Measurements from ENCODE around the gene CPED1.

The CPED1 gene

DNA sequence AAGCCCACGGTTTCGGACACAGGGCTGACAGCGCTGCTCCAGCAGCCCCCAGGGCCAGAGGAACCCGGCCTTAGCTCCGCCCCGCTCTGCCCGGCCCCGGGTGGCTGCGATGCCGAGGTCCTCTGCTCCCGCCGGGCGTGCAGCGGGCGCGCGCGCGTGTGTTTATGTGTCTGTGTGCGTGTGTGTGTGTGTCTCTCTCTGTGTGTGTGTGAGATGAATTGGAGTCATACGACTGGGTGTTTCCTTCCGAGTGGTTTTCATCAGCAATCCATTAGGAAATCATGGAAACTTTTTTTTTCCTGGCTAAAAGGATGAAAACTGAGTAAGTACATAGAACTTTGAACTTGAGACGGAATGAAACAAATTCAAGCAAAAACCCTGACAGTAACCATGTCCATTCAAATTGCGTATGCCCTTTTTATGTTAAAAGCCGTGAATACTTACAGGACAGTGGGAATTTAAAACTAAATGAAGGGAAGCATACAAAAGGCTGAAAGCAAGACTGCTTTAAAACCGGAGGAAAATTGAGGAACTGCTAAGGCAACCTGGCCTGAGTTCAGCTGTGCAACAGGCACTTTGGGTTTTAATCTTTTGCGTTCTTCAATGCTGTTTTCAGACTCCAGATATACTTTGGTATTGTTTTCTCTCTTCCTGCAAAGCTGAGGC lies at the start of gene CPED1:
Gene CPED1 (plus strand): TSS at position 121 of the 666 bp plus-strand sequence. CDS start 911 bp downstream, outside the sequence.
- no peaks in the 10 kb centered on the region for H3K9me3 ChIP-seq (ENCODE audit: control insufficient read depth, low read length)
- H3K4me3 ChIP-seq (ENCODE audit: low read length) = peak within 1 kb of the TSS; percentile 29
- H3K9ac ChIP-seq (ENCODE audit: low read length) = peak within 1 kb of the TSS; percentile 80
- peaks cover 16% of the 10 kb centered on the region for H3K27me3 ChIP-seq (ENCODE audit: control insufficient read depth, insufficient read depth, low read length)
- H3K36me3 ChIP-seq (ENCODE audit: control insufficient read depth, insufficient read depth, low read length) = no peaks in the 10 kb centered on the region
- H3K4me1 ChIP-seq (ENCODE audit: control insufficient read depth, insufficient read depth, low read length) = peaks cover 7% of the 10 kb centered on the region

DNA sequence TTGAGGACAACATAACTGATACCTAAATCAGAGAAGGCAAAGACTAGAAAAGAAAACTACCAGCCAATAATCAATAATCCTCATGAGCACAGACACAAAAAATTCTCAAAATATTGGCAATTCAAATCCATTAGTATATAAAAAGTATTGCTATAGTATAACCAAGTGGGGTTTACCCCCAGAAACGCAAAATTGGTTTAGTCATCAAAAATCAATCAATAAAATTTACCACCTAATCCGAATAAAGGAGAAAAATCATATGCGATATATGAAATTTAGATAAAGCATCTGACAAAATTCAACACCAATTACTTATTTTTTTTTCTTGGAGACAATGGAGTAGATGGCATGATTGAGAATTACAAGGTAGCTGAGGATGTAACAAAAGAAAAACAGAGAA lies 49.2 kb upstream of the CPED1 start:
- Histone ChIP-seq H3K4me3 (ENCODE audit: low read length) (no peak overlapping the region), H3K4me1 (ENCODE audit: control insufficient read depth, insufficient read depth, low read length) (no peaks in the 10 kb centered on the region), H3K36me3 (ENCODE audit: control insufficient read depth, insufficient read depth, low read length) (no peaks in the 10 kb centered on the region), H3K9me3 (ENCODE audit: control insufficient read depth, low read length) (no peaks in the 10 kb centered on the region), H3K9ac (ENCODE audit: low read length) (no peak overlapping the region), H3K27me3 (ENCODE audit: control insufficient read depth, insufficient read depth, low read length) (no peaks in the 10 kb centered on the region)

DNA sequence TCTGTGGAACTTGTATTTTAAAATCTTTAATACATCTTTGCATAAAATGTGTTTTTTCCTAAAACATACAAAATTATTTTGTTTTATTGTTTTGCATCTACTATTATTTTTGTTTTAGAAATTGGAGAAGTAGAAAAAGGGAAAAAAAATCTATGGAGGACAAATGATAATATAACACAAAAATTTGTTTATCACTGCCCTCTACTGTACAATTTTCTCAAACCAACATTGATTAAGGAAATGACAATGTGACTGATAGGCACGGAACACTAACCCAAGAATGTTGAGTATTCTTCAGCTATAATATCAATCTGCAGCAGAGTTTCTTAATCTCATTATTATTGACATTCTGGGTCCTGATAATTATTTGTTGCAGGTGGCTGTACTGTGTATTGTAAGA lies 47.4 kb upstream of the CPED1 start:
- no peaks in the 10 kb centered on the region for H3K27me3 ChIP-seq (ENCODE audit: control insufficient read depth, insufficient read depth, low read length)
- H3K9ac ChIP-seq (ENCODE audit: low read length) = no peak overlapping the region
- no peak overlapping the region for H3K4me3 ChIP-seq (ENCODE audit: low read length)
- H3K36me3 ChIP-seq (ENCODE audit: control insufficient read depth, insufficient read depth, low read length) = no peaks in the 10 kb centered on the region
- H3K9me3 ChIP-seq (ENCODE audit: control insufficient read depth, low read length) = no peaks in the 10 kb centered on the region
- no peaks in the 10 kb centered on the region for H3K4me1 ChIP-seq (ENCODE audit: control insufficient read depth, insufficient read depth, low read length)

GRCh38 chr7:120941856-120942255 lies 46.7 kb upstream of the CPED1 start:
- Histone ChIP-seq H3K9ac (ENCODE audit: low read length) (no peak overlapping the region), H3K9me3 (ENCODE audit: control insufficient read depth, low read length) (no peaks in the 10 kb centered on the region), H3K27me3 (ENCODE audit: control insufficient read depth, insufficient read depth, low read length) (no peaks in the 10 kb centered on the region), H3K4me1 (ENCODE audit: control insufficient read depth, insufficient read depth, low read length) (no peaks in the 10 kb centered on the region), H3K4me3 (ENCODE audit: low read length) (no peak overlapping the region), H3K36me3 (ENCODE audit: control insufficient read depth, insufficient read depth, low read length) (no peaks in the 10 kb centered on the region)

GRCh38 chr7:120942861-120943260 lies 45.6 kb upstream of the CPED1 start:
- Histone ChIP-seq H3K36me3 (ENCODE audit: control insufficient read depth, insufficient read depth, low read length) (no peaks in the 10 kb centered on the region), H3K4me3 (ENCODE audit: low read length) (no peak overlapping the region), H3K4me1 (ENCODE audit: control insufficient read depth, insufficient read depth, low read length) (no peaks in the 10 kb centered on the region), H3K9ac (ENCODE audit: low read length) (no peak overlapping the region), H3K9me3 (ENCODE audit: control insufficient read depth, low read length) (no peaks in the 10 kb centered on the region), H3K27me3 (ENCODE audit: control insufficient read depth, insufficient read depth, low read length) (no peaks in the 10 kb centered on the region)

- H3K4me1 ChIP-seq (ENCODE audit: control insufficient read depth, insufficient read depth, low read length) = no peaks in the 10 kb centered on the region
- H3K9ac ChIP-seq (ENCODE audit: low read length) = no peak overlapping the region
- no peaks in the 10 kb centered on the region for H3K36me3 ChIP-seq (ENCODE audit: control insufficient read depth, insufficient read depth, low read length)
- H3K4me3 ChIP-seq (ENCODE audit: low read length) = no peak overlapping the region
- H3K9me3 ChIP-seq (ENCODE audit: control insufficient read depth, low read length) = no peaks in the 10 kb centered on the region
- H3K27me3 ChIP-seq (ENCODE audit: control insufficient read depth, insufficient read depth, low read length) = no peaks in the 10 kb centered on the region
Measured at GRCh38 chr7:120944826-120945562, 43.5 kb upstream of the CPED1 start.

GRCh38 chr7:120947980-120948379 lies 40.5 kb upstream of the CPED1 start:
- no peak overlapping the region for H3K4me3 ChIP-seq (ENCODE audit: low read length)
- H3K36me3 ChIP-seq (ENCODE audit: control insufficient read depth, insufficient read depth, low read length) = no peaks in the 10 kb centered on the region
- no peaks in the 10 kb centered on the region for H3K27me3 ChIP-seq (ENCODE audit: control insufficient read depth, insufficient read depth, low read length)
- no peaks in the 10 kb centered on the region for H3K4me1 ChIP-seq (ENCODE audit: control insufficient read depth, insufficient read depth, low read length)
- no peaks in the 10 kb centered on the region for H3K9me3 ChIP-seq (ENCODE audit: control insufficient read depth, low read length)
- no peak overlapping the region for H3K9ac ChIP-seq (ENCODE audit: low read length)

DNA sequence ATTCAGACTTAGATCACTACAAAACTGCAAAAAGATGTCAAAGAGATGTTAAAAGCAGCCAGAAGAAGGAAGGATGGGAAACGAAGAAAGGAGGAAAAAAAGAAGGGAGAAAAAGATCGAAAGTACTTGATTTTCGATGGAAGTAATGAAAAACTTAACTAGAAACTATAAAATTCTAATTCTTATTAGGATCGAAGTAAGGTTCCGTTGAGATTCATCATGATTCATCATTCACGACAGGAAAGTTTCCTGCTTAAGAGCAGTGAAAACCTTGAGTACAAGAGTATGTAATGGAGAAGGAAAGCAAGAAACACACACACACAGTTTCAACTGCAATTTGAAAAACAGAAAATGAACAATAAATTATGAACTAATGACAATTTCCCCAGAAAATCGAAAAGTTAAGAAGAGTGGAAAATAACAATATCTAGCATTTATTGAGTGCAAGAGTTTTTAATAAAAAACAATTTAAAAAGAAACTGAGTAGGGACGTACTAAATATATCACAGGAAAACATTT lies 39.1 kb upstream of the CPED1 start:
- H3K9ac ChIP-seq (ENCODE audit: low read length) = peak overlapping the region; percentile 32
- no peaks in the 10 kb centered on the region for H3K9me3 ChIP-seq (ENCODE audit: control insufficient read depth, low read length)
- H3K36me3 ChIP-seq (ENCODE audit: control insufficient read depth, insufficient read depth, low read length) = peaks cover 5% of the 10 kb centered on the region
- H3K4me3 ChIP-seq (ENCODE audit: low read length) = peak overlapping the region; percentile 26
- H3K27me3 ChIP-seq (ENCODE audit: control insufficient read depth, insufficient read depth, low read length) = no peaks in the 10 kb centered on the region
- no peaks in the 10 kb centered on the region for H3K4me1 ChIP-seq (ENCODE audit: control insufficient read depth, insufficient read depth, low read length)

DNA sequence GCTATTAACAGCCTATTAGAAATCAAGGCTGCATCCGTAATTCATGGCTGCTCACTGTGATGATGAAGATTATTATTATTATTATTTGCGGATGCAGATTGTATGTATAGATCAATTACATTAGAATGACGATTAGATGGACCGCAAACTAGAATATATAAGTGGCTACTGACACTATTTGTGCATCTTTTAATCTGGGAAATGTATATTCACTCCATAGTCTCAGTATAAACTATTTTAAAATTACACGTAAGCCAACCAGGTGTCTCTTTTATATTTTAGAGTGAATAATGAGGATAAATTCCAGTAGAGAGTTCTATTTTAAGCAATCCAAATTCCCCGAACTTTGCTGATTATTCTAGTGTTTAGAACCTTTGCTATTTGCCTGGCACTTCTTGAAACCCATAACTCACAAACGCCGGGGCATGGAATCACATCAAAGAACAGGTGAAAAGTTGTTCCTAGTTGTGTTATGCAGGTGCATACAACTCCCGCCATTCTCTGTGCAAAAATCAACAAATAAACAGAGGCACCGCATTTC lies 38.4 kb upstream of the CPED1 start:
- Histone ChIP-seq H3K36me3 (ENCODE audit: control insufficient read depth, insufficient read depth, low read length) (peaks cover 5% of the 10 kb centered on the region), H3K27me3 (ENCODE audit: control insufficient read depth, insufficient read depth, low read length) (no peaks in the 10 kb centered on the region), H3K9me3 (ENCODE audit: control insufficient read depth, low read length) (no peaks in the 10 kb centered on the region), H3K4me1 (ENCODE audit: control insufficient read depth, insufficient read depth, low read length) (no peaks in the 10 kb centered on the region), H3K9ac (ENCODE audit: low read length) (peak overlapping the region; percentile 32), H3K4me3 (ENCODE audit: low read length) (peak overlapping the region; percentile 26)

DNA sequence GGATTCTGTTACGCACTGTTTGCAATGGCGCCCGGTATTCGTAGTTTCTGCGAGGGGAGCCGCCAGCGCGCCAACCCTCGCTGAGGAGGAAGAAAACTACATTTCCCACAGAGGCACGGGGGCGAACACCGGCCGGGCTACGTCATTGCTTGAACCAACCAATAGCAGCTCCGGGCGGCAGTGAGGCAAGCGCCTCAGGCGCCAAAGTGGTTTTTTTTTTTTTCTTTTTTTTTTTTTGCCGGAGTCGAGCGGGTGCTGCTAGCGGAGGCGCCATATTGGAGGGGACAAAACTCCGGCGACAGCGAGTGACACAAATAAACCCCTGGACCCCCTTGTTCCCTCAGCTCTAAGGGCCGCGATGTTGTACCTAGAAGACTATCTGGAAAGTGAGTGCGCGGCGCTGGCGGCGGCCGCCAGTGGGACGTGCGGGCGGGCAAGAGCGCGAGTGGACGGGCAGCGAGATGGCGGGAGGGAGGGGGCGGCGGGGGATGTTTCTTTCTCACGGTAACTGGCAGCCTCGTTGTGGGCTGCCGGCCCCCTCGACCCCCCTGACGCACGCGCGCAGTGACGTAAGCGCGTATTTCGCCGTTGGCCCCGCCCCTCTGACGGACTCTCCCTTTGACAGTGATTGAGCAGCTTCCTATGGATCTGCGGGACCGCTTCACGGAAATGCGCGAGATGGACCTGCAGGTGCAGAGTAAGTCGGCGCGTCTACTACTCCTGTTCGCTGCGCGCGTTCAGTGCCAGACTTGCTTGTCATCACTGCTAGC lies 37.8 kb upstream of the CPED1 start, which contains the start of gene ING3:
Gene ING3 (plus strand): TSS at position 239 of the 770 bp plus-strand sequence. CDS start 120 bp downstream, at position 359.
- H3K9me3 ChIP-seq (ENCODE audit: control insufficient read depth, low read length) = no peaks in the 10 kb centered on the region
- peak within 1 kb of the TSS; percentile 58 for H3K4me3 ChIP-seq (ENCODE audit: low read length)

DNA sequence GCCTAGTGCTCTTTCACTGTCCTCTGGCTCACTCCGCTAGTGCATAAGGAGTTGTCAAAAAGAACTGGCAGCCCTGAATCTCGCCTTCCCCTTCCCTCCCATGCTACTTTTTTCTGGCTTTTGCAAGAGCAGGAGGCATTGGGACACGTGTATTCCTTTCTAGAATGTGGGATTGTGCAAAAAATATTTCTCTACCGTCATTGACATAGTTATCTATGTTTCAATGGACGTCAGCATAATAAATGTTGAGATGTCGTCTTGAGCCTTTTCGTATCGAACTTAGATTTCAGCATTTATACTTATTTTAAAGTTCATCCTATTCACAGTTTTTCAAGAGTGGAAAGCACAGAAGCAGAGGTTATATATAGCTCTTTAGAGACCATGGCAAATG lies 37.2 kb upstream of the CPED1 start:
- H3K4me1 ChIP-seq (ENCODE audit: control insufficient read depth, insufficient read depth, low read length) = no peaks in the 10 kb centered on the region
- peaks cover 5% of the 10 kb centered on the region for H3K36me3 ChIP-seq (ENCODE audit: control insufficient read depth, insufficient read depth, low read length)
- H3K27me3 ChIP-seq (ENCODE audit: control insufficient read depth, insufficient read depth, low read length) = no peaks in the 10 kb centered on the region
- H3K4me3 ChIP-seq (ENCODE audit: low read length) = peak overlapping the region; percentile 58
- H3K9ac ChIP-seq (ENCODE audit: low read length) = peak overlapping the region; percentile 85
- H3K9me3 ChIP-seq (ENCODE audit: control insufficient read depth, low read length) = no peaks in the 10 kb centered on the region

More for the DNA sequence above, 37.8 kb upstream of the CPED1 start, which contains the start of gene ING3:
- H3K27me3 ChIP-seq (ENCODE audit: control insufficient read depth, insufficient read depth, low read length) = no peaks in the 10 kb centered on the region
- H3K4me1 ChIP-seq (ENCODE audit: control insufficient read depth, insufficient read depth, low read length) = no peaks in the 10 kb centered on the region
- H3K9ac ChIP-seq (ENCODE audit: low read length) = peak within 1 kb of the TSS; percentile 85
- peaks cover 5% of the 10 kb centered on the region for H3K36me3 ChIP-seq (ENCODE audit: control insufficient read depth, insufficient read depth, low read length)

All from mucosa of stomach (tissue), 1 donor.